ENCODE data around the gene KLLN. TPM values are rescaled to one million over a fixed set of nuclear protein-coding genes. Genes with fewer than 3 reads are reported as not detected.
A peak's percentile ranks its signal among the peaks of the same experiment; 100 is the strongest.

Gene KLLN
- total RNA-seq, 3 donors from 2014 or later (not counting 1 experiment from before 2014, with no cell fraction given): 0.68 to 0.73 (median 0.70) TPM

- 69% methylated on average over 9 of the region's 9 CpGs for WGBS (ENCODE audit: insufficient coverage)
- H3K4me1 ChIP-seq (ENCODE audit: control insufficient read depth, insufficient read depth, low read length): no peaks in the 10 kb centered on the region
- no peak overlapping the region for H3K27ac ChIP-seq (ENCODE audit: low read length)
- H3K27me3 Mint-ChIP-seq (ENCODE audit: low read depth in 2 of 2): no peaks in the 10 kb centered on the region
- ATAC-seq: no peak
- H3K4me1 Mint-ChIP-seq: peaks cover 31 to 39% of the 10 kb centered on the region in 2 donors
- H3K9me3 ChIP-seq (ENCODE audit: control insufficient read depth, insufficient read depth, low read length): no peaks in the 10 kb centered on the region
- H3K4me3 ChIP-seq (ENCODE audit: low read length): no peak overlapping the region
- peaks cover 4% of the 10 kb centered on the region for H3K36me3 ChIP-seq (ENCODE audit: control insufficient read depth, insufficient read depth, low read length)
- H3K36me3 Mint-ChIP-seq: no peaks in the 10 kb centered on the region
- intact Hi-C loops (cut with micrococcal nuclease): no loop called here
- TF ChIP-seq CTCF (IDR thresholded peaks at IDR 0.05): no peak
- no peaks in the 10 kb centered on the region for H3K27me3 ChIP-seq (ENCODE audit: control insufficient read depth, insufficient read depth, low read length)
- no peak for DNase-seq
- H3K27ac Mint-ChIP-seq: peak overlapping the region; percentile 39 to 70
- no peak overlapping the region for H3K4me3 Mint-ChIP-seq
- no peaks in the 10 kb centered on the region for H3K9me3 Mint-ChIP-seq
Observed at GRCh38 chr10:87878664-87879459, 15.5 kb upstream of the KLLN start.

- Histone ChIP-seq H3K4me3 (ENCODE audit: low read length) (no peak overlapping the region), H3K36me3 (ENCODE audit: control insufficient read depth, insufficient read depth, low read length) (peaks cover 6% of the 10 kb centered on the region), H3K4me1 (ENCODE audit: control insufficient read depth, insufficient read depth, low read length) (peaks cover 4% of the 10 kb centered on the region), H3K9me3 (ENCODE audit: control insufficient read depth, insufficient read depth, low read length) (no peaks in the 10 kb centered on the region), H3K27ac (ENCODE audit: low read length) (no peak overlapping the region), H3K27me3 (ENCODE audit: control insufficient read depth, insufficient read depth, low read length) (no peaks in the 10 kb centered on the region)
- no peak overlapping the region for H3K4me3 Mint-ChIP-seq
- H3K27ac Mint-ChIP-seq: no peak overlapping the region
- H3K27me3 Mint-ChIP-seq (ENCODE audit: low read depth in 2 of 2): no peaks in the 10 kb centered on the region
- no CpG with 5 or more reads among the region's 4 CpGs for WGBS (ENCODE audit: insufficient coverage)
- ATAC-seq (no peak), DNase-seq (no peak)
- H3K36me3 Mint-ChIP-seq: no peaks in the 10 kb centered on the region
- TF ChIP-seq CTCF (IDR thresholded peaks at IDR 0.05): no peak
- intact Hi-C loops (cut with micrococcal nuclease): no loop called here
- H3K9me3 Mint-ChIP-seq: no peaks in the 10 kb centered on the region
- peaks cover 35 to 41% of the 10 kb centered on the region in 2 donors for H3K4me1 Mint-ChIP-seq
Observed at GRCh38 chr10:87875929-87876571, 12.7 kb upstream of the KLLN start.

- peaks cover 3% of the 10 kb centered on the region for H3K36me3 ChIP-seq (ENCODE audit: control insufficient read depth, insufficient read depth, low read length)
- no peaks in the 10 kb centered on the region for H3K27me3 ChIP-seq (ENCODE audit: control insufficient read depth, insufficient read depth, low read length)
- H3K9me3 Mint-ChIP-seq: no peaks in the 10 kb centered on the region
- H3K4me1 Mint-ChIP-seq: peaks cover 31 to 46% of the 10 kb centered on the region in 2 donors
- H3K27ac Mint-ChIP-seq: peak overlapping the region in 1 of 2 donors; percentile 29
- ATAC-seq (no peak), DNase-seq (no peak)
- H3K4me1 ChIP-seq (ENCODE audit: control insufficient read depth, insufficient read depth, low read length): peaks cover 9% of the 10 kb centered on the region
- intact Hi-C loops (cut with micrococcal nuclease): no loop called here
- no peaks in the 10 kb centered on the region for H3K27me3 Mint-ChIP-seq (ENCODE audit: low read depth in 2 of 2)
- H3K4me3 ChIP-seq (ENCODE audit: low read length): no peak overlapping the region
- H3K27ac ChIP-seq (ENCODE audit: low read length): no peak overlapping the region
- no peak for TF ChIP-seq CTCF (IDR thresholded peaks at IDR 0.05)
- H3K36me3 Mint-ChIP-seq: no peaks in the 10 kb centered on the region
- no peak overlapping the region for H3K4me3 Mint-ChIP-seq
- 85% methylated on average over 2 of the region's 2 CpGs for WGBS (ENCODE audit: insufficient coverage)
- no peaks in the 10 kb centered on the region for H3K9me3 ChIP-seq (ENCODE audit: control insufficient read depth, insufficient read depth, low read length)
Observed at GRCh38 chr10:87873656-87874055, 10.3 kb upstream of the KLLN start.

Measured in natural killer cell (primary cell).